NCI-H2227 (cell line): ENCODE results near the gene INTS11.

Experiments
- DNase-seq: peaks from one replicate; lab custom pipeline; 2025; ENCODE audit not compliant: unreplicated experiment; lab: John Stamatoyannopoulos, UW

INTS11 gene

GRCh38 chr1:1287288-1288110, 37.0 kb downstream of the INTS11 start:
- no peak for DNase-seq

GRCh38 chr1:1286313-1287261, 37.9 kb downstream of the INTS11 start:
- DNase-seq, result no peak

- DNase-seq, result no peak
These were observed 38.7 kb downstream of the INTS11 start for GRCh38 chr1:1285611-1286311.

GRCh38 chr1:1285102-1285571, 39.3 kb downstream of the INTS11 start:
- DNase-seq, result no peak

- DNase-seq, result no peak
These were observed 40.0 kb downstream of the INTS11 start for GRCh38 chr1:1284221-1285101.

- DNase-seq, result no peak
These were observed 40.6 kb downstream of the INTS11 start for GRCh38 chr1:1283821-1284220.

- DNase-seq, result no peak
These were observed 41.5 kb downstream of the INTS11 start for GRCh38 chr1:1282998-1283397.

GRCh38 chr1:1281533-1282321, 42.7 kb downstream of the INTS11 start:
- no peak for DNase-seq

GRCh38 chr1:1280782-1281481, 43.5 kb downstream of the INTS11 start:
- no peak for DNase-seq

- DNase-seq, result no peak
These were observed 45.4 kb downstream of the INTS11 start for GRCh38 chr1:1279028-1279427.

- DNase-seq, result no peak
These were observed 45.8 kb downstream of the INTS11 start for GRCh38 chr1:1278620-1279019.

- DNase-seq, result no peak
These were observed 48.6 kb downstream of the INTS11 start for GRCh38 chr1:1275836-1276235.

- no peak for DNase-seq
These were observed 49.5 kb downstream of the INTS11 start for GRCh38 chr1:1274931-1275431.

- no peak for DNase-seq
These were observed 50.0 kb downstream of the INTS11 start for GRCh38 chr1:1274299-1274930.

- DNase-seq, result peak; percentile 93
These were observed 50.8 kb downstream of the INTS11 start, which contains the start of gene UBE2J2 for GRCh38 chr1:1273512-1274298. TSS of gene UBE2J2 (minus strand) at chr1:1273854. CDS start at chr1:1267992, 5,862 bp downstream.

- no peak for DNase-seq
These were observed 51.3 kb downstream of the INTS11 start for GRCh38 chr1:1273209-1273511.
